Esophagus muscularis mucosa (tissue), 4 donors: ENCODE measurements around the gene LSMEM2.

Experiments used
- EP300 ChIP-seq: sonication (generic); formaldehyde crosslinking; IDR thresholded peaks from one replicate; pipeline ENCODE4 v1.6.1; 2017; ENCODE audit warnings: antibody characterized with exemption
- POLR2A ChIP-seq: fragments of 450-650 bp; IDR thresholded peaks from one replicate; pipeline ENCODE4 v1.6.1; 2017; ENCODE audit warnings: antibody characterized with exemption, moderate library complexity, mild to moderate bottlenecking, low read depth
- POLR2AphosphoS5 ChIP-seq, 2 donors: sonication (generic); formaldehyde crosslinking; IDR thresholded peaks; one replicate each; pipeline ENCODE4 v1.6.1; 2017; ENCODE audit warnings: antibody characterized with exemption in 2 of 2
- TF ChIP-seq, protein P1 (sequence below), 3 experiments: fragments of 200-600 bp in 2 of 3; fragments of 450-650 bp in 1 of 3; sonication (generic) in 2 of 3; IDR thresholded peaks; one replicate each; pipeline ENCODE4 v1.5.1; 2017 to 2019; ENCODE audit warnings: antibody characterized with exemption in 3 of 3, mild to moderate bottlenecking in 2 of 3, moderate library complexity in 1 of 3

DNA sequence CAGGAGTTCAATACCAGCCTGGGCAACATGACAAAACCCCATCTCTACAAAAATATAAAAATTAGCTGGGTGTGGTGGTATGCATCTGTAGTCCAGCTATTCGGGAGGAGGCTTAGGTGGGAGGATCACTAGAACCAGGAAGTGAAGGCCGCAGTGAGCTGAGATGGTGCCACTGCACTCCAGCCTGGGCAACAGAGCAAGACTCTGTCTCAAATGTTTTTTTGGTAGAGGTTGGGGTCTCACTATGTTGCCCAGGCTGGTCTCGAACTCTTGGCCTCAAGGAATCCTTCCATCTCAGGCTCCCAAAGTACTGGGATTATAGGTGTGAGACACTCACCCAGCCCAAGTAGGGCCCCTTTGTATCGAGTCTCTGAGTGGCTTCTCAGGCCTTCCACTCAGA, 15.2 kb downstream of the LSMEM2 start:
- TF ChIP-seq POLR2A (no peak), POLR2AphosphoS5 (IDR thresholded peaks at IDR 0.05) (no peak), EP300 (no peak)
- TF ChIP-seq, protein P1, sequence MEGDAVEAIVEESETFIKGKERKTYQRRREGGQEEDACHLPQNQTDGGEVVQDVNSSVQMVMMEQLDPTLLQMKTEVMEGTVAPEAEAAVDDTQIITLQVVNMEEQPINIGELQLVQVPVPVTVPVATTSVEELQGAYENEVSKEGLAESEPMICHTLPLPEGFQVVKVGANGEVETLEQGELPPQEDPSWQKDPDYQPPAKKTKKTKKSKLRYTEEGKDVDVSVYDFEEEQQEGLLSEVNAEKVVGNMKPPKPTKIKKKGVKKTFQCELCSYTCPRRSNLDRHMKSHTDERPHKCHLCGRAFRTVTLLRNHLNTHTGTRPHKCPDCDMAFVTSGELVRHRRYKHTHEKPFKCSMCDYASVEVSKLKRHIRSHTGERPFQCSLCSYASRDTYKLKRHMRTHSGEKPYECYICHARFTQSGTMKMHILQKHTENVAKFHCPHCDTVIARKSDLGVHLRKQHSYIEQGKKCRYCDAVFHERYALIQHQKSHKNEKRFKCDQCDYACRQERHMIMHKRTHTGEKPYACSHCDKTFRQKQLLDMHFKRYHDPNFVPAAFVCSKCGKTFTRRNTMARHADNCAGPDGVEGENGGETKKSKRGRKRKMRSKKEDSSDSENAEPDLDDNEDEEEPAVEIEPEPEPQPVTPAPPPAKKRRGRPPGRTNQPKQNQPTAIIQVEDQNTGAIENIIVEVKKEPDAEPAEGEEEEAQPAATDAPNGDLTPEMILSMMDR (IDR thresholded peaks at IDR 0.05) = no peak
